ENCODE results near the gene TXNDC5. TPM values are rescaled to one million over a fixed set of nuclear protein-coding genes. Genes with fewer than 3 reads are reported as not detected.

The TXNDC5 gene
- total RNA-seq, 1 donor, result 124 TPM

DNA sequence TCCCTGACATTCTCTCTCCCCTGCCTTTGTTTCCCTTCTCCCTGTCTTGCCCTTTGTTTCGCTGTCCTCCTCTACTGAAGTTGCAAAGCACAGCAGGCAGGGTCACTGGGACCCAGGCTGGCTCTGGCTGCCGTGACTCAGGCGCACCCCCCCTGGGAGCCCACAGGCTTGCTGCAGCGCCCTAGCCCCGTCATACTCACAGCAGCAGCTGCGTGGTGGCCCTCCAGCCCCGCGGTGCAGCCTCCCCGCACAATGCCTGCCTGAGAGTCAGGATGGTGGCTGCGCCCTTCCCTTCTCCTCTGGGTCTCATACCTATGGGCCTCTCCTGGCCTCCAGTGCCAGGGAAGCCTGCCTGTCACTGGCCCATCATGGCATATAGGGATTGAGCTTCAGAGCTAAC is 41.7 kb downstream of the TXNDC5 start:
- DNase-seq (ENCODE audit: low read depth in 2 of 3, low spot score in 2 of 3), result no peak

DNA sequence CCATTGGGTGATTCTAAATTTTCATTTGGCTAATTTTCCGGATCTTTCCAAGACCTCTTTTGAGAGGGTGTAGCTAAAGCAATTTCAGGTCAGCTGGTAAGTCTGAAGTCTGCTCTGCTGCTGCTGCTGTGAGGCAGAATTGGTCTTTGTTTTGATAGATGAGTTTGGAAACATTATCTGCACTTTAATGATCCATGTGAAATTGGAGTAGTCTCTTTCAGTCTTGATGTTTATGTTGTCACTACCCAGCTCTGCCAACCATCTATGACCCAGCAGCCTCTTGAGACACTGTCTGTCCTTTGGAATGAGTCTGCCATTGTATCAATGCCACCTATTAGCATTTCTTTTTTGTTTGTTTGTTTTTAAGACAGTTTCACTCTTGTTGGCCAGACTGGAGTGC is 44.1 kb downstream of the TXNDC5 start:
- no peak for DNase-seq (ENCODE audit: low read depth in 2 of 3, low spot score in 2 of 3)

DNA sequence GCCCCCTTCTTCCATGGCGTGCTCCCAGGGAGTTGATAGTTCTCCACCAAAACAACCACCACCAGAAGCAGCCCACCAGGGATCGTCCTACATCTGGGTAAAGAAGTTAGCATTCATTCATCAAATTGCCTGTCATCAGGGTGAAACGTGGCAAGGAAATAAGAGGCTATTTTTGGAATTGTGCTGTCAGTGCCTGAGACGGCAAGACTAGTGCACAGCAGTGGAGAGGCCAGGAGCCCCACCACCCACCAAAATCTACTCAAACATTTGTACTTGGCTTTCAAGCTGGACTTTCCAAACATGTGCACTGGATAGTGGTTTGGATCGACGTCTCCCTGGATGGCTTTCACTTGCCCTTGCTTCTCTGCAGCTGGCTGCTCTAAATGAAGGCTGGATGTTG is 44.8 kb downstream of the TXNDC5 start:
- DNase-seq (ENCODE audit: low read depth in 2 of 3, low spot score in 2 of 3), result no peak

DNA sequence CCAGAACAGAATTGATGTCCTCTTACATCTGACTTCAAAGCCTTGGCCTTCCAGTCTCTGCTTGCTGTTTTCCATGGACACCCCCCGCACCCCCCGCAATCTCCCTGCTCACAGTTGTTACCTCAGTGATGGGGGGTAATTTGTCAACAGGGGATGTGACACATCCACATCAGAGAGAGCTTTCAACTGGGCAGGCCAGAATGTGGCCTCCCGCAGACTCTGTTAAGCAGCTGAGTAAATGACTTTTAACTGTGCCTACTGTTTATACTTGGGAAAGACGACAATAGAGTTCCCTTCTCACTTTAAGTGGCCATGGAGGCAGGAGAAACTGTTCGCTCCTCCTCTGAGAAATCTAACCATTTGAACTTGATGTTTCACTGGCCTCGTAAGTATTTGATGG is 51.0 kb downstream of the TXNDC5 start:
- DNase-seq (ENCODE audit: low read depth in 2 of 3, low spot score in 2 of 3), result no peak

DNA sequence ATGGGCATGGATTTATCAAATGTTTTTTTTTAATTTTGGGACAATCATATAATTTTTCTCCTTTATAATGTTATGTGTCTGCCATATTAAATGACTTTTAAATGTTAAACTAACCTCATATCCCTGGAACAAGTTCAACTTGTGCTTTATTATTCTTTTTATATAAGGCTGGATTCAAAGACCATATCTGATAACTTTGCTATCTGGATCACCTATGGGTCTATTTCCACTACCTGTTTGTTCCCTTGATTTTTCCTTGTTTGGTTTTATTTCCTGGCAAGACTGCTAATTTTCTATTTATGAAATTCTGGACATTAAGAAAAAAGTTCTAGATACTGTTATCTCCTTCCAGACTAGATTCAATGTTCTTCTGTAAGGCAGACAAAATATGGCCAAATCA is 58.8 kb downstream of the TXNDC5 start:
- no peak for DNase-seq (ENCODE audit: low read depth in 2 of 3, low spot score in 2 of 3)

DNA sequence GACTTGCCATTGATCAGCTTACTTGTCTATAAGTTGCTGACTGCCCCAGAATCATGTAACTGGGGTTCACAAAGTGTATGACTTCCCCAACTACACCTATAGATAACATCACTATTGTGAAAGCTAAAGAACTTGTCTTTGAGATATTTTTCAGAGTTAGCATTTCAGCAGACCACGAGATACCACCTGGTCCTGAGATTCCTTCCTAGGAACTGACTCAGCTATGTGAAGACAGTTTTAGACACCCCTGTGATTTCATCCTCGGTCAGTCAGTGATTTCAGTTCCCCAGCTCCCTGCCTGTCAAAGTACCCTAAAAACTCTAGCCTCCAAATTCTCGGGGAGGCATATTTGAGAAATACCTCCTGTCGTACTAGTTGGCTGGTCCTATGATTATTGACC is 62.4 kb downstream of the TXNDC5 start:
- DNase-seq (ENCODE audit: low read depth in 2 of 3, low spot score in 2 of 3), result no peak

DNA sequence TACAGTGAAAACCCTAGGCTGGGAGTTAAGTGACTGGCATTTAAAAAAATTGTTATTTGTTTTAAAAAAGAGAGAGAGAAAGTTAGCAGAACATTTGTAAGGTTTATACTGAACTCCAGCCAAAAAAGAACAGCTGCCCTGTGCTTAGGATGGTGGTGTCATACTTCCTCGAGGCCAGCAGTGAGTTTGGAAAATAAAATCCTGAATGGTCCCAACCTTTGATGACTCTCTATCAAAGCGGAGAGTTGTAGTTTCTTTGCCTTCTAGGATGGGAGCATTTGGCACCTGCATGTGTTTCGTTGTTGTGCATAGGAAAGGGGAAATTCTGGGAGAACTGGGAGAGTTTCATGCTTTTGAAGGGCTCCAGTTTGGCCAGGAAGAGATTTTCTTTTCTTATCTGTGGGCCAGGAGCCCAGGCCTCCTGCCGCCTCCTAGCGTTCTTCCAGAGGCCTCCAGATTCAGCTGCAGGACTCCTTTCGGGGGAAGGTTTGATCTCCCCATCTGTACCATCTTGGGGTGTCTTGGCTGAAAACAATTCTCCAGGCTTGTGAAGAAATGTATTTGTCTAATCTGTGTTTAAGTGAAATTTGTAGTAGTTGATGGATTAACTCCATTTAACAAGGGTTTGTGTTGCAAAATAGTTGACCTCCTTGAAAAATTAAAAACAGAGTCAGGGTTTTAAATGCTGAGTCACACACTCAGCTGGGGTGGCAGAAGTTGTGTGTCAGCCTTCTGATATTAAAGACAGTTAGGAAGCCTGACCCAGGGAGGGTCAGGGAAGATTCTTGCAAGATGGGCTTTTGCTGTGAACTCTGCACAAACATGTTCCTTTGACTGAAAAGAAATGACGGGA is 63.4 kb downstream of the TXNDC5 start:
- DNase-seq (ENCODE audit: low read depth in 2 of 3, low spot score in 2 of 3), result no peak

DNA sequence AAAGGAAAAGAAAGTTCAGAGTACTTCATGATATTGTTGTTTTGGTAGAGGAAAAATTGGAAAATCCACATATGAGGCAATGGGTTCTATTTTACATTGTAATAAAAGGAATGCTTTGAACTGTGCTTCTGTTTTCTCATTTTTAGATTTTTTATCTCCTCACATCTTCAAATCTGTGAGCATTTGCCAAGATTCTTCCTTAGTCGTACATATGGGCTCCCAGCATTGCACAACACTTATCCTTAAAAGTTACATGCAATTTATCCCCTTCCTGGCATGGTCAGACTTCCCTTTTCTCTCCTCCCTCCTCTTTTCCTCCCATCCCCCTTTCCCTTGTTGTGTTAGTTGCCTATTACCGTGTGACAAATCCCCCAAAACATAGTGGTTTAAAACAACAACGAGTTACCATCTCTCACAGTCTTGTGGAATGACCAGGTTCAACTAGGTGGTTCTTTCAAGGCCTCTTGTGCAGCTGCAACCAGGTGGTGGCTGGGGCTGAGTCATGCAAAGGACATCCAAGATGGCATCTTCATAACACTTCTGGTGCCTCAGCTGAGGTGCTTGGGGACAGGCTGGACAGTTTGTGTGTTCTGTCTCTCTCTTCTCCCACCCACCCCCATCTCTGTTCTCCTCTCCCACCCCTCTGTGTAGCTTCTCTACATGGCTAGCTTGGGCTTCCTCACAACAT is 68.7 kb downstream of the TXNDC5 start:
- no peak for DNase-seq (ENCODE audit: low read depth in 2 of 3, low spot score in 2 of 3)

DNA sequence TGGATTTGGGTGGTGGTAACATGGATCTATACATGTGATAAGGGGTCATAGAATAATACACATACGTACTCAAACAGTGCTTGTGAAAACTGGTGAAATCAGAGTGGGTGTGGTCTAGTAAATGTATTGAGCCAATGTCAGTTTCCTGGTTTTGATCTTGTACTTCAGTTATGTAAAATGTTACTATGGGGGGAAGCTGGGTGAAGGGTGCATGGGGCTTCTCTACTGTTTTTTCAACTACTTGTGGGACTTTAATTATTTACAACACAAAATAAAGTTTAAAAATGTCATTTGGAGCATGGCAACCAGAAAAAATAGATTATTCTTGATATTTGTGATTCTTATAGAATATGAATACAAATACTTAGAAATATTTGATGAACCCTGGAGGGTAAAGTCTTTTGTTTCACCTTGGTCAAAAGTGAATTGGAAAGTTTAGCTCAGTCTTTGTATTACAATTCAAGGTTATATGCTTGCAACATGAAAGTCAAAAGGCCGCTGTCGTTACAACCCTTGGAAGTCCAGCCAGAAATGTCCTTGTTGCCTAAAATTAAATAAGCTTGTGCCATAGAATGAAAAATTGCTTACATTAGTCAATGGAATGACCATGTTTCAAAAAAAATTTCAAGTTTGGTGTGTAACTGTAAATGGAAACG is 74.1 kb downstream of the TXNDC5 start:
- no peak for DNase-seq (ENCODE audit: low read depth in 2 of 3, low spot score in 2 of 3)

DNA sequence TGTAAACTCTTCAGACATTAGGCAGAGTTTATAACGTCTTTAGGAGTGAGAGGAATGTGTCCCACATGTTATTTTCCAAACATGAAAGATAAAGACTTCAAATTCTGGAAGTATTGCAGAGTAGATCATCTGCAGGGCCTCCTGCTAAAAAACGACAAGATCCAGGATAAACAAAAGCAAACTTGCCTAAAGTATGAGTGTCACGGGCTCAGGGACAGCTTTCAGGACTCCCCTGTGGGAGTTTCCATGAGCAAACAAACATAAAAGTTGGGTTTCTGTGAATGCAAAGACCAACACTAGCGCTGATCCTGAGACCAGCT is 76.9 kb downstream of the TXNDC5 start:
- DNase-seq (ENCODE audit: low read depth in 2 of 3, low spot score in 2 of 3), result no peak

DNA sequence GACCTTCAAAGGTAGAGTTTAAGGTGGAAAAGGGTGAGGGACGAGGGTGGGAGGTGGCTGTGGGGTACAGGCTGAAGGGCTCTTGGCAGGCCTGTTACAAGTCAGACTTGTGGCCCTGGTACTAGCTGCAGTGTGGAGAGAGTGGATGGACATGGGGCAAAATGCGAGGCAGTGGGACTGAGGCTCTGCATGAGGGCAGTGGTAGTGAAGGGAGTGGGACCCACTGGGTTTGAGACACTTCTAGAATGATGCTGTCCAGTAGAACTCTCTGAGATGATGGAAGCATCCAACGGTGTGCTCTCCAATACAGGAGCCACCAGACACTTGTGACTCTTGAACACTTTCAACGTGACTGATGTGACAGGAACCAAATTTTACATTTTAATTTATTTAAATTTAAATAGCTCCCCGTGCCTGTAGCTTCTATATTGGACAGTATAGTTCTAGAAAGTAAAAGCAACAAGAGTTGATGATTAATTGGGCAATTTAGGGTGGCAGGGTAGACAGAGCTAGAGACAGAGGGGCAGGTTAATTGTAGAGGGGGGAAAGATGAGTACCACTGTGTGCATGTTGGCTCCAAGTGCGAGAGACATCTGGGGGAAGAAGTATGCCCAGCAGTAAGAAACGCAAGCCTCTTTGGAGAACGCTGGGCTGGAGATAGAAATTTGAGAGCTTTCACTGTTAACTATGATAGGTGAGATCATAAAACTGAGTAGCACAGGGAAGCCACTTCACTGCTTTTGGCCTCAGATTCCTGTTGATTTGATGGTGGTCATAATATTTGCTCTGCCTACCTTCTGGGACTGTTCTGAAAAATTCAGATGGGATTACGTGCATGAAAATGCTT is 77.5 kb downstream of the TXNDC5 start:
- no peak for DNase-seq (ENCODE audit: low read depth in 2 of 3, low spot score in 2 of 3)

Other genes with a start within 250 kb of the TXNDC5 start
- gene BMP6, start 184.7 kb downstream of the TXNDC5 start, total RNA-seq, result 7.8 TPM
- 8.3 TPM for gene BLOC1S5, start 153.6 kb upstream of the TXNDC5 start, total RNA-seq
- gene EEF1E1, start 191.8 kb upstream of the TXNDC5 start, total RNA-seq, result 12.7 TPM

Measured in hematopoietic multipotent progenitor cell (in vitro differentiated cells).